Fibroblast of lung (primary cell): Measurements from ENCODE around the gene NHS.

Experiments
- EZH2 ChIP-seq: IDR thresholded peaks from 2 replicates; pipeline ENCODE4 v1.5.1; 2012; ENCODE audit warnings: low read length, control low read depth, mild to moderate bottlenecking; ENCODE audit errors: missing control alignments
- TF ChIP-seq, protein P1 (sequence below), 2 donors: IDR thresholded peaks in 1 of 2; conservative IDR thresholded peaks in 1 of 2; 1 replicate in 1 of 2; 2 replicates in 1 of 2; pipeline ENCODE4 v1.5.1; 2011 to 2012; ENCODE audit warnings: low read length in 2 of 2, control low read depth in 1 of 2, inconsistent platforms in 1 of 2, low read depth in 1 of 2, mild to moderate bottlenecking in 1 of 2

GRCh38 chrX:17328837-17329236 is 46.2 kb upstream of the NHS start:
- TF ChIP-seq, protein P1, sequence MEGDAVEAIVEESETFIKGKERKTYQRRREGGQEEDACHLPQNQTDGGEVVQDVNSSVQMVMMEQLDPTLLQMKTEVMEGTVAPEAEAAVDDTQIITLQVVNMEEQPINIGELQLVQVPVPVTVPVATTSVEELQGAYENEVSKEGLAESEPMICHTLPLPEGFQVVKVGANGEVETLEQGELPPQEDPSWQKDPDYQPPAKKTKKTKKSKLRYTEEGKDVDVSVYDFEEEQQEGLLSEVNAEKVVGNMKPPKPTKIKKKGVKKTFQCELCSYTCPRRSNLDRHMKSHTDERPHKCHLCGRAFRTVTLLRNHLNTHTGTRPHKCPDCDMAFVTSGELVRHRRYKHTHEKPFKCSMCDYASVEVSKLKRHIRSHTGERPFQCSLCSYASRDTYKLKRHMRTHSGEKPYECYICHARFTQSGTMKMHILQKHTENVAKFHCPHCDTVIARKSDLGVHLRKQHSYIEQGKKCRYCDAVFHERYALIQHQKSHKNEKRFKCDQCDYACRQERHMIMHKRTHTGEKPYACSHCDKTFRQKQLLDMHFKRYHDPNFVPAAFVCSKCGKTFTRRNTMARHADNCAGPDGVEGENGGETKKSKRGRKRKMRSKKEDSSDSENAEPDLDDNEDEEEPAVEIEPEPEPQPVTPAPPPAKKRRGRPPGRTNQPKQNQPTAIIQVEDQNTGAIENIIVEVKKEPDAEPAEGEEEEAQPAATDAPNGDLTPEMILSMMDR (conservative IDR thresholded peaks at IDR 0.05 in 1 of 2, IDR thresholded peaks at IDR 0.05 in 1 of 2; ENCODE audit: low read depth in 1 of 2, low read length in 2 of 2), result no peak
- TF ChIP-seq EZH2, result no peak
